Measurements from ENCODE around the gene CAND2.

CAND2 gene
- long read RNA-seq, result 0 reads

- H3K27ac ChIP-seq (replicated peaks), result no peak within 1 kb of the TSS
- DNase-seq (ENCODE audit: low read depth in 1 of 2, low spot score in 1 of 2), result no peak
- H3K4me3 ChIP-seq (replicated peaks; ENCODE audit: insufficient read depth, low read length), result peak within 1 kb of the TSS; percentile 40
- no peak for TF ChIP-seq GABPA (IDR thresholded peaks at IDR 0.05; ENCODE audit: low read depth)
- no peak for TF ChIP-seq POLR2AphosphoS5 (IDR thresholded peaks at IDR 0.05; ENCODE audit: low read depth)
- no peak for TF ChIP-seq SPI1 (IDR thresholded peaks at IDR 0.05; ENCODE audit: borderline replicate concordance, low read depth)
- TF ChIP-seq, protein P1, sequence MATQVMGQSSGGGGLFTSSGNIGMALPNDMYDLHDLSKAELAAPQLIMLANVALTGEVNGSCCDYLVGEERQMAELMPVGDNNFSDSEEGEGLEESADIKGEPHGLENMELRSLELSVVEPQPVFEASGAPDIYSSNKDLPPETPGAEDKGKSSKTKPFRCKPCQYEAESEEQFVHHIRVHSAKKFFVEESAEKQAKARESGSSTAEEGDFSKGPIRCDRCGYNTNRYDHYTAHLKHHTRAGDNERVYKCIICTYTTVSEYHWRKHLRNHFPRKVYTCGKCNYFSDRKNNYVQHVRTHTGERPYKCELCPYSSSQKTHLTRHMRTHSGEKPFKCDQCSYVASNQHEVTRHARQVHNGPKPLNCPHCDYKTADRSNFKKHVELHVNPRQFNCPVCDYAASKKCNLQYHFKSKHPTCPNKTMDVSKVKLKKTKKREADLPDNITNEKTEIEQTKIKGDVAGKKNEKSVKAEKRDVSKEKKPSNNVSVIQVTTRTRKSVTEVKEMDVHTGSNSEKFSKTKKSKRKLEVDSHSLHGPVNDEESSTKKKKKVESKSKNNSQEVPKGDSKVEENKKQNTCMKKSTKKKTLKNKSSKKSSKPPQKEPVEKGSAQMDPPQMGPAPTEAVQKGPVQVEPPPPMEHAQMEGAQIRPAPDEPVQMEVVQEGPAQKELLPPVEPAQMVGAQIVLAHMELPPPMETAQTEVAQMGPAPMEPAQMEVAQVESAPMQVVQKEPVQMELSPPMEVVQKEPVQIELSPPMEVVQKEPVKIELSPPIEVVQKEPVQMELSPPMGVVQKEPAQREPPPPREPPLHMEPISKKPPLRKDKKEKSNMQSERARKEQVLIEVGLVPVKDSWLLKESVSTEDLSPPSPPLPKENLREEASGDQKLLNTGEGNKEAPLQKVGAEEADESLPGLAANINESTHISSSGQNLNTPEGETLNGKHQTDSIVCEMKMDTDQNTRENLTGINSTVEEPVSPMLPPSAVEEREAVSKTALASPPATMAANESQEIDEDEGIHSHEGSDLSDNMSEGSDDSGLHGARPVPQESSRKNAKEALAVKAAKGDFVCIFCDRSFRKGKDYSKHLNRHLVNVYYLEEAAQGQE (IDR thresholded peaks at IDR 0.05; ENCODE audit: insufficient replicate concordance, low read depth), result no peak
- TF ChIP-seq CTCF (IDR thresholded peaks at IDR 0.05; ENCODE audit: insufficient read depth, low read length), result no peak
- H3K27me3 ChIP-seq (ENCODE audit: insufficient read depth, poor library complexity, severe bottlenecking), result peaks cover 12% of the 10 kb centered on the region
Observed at GRCh38 chr3:12796171-12797123, at the start of gene CAND2. TSS of gene CAND2 (plus strand) at chr3:12796680. CDS start at chr3:12796721, 41 bp downstream.

DNA sequence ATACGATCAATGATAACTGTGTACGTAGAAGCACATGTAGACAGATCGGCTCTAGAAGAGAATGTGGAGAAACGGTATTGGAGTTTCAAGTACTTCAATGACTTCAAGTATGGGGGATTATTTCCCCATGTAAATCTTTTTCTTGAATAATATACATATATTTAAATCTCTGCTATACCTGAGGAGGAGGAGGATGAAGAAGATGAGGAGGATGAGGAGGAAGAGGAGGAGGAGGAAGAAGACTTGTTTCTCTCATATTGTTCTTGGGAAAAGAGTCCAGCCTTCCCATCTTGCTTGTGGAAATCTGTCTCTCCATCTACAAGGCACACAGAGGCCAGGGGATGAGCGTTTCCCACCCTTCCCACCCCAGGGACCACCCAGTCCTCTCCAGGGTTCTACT lies 48.0 kb upstream of the CAND2 start:
- Histone ChIP-seq H3K27me3 (ENCODE audit: insufficient read depth, poor library complexity, severe bottlenecking) (no peaks in the 10 kb centered on the region), H3K27ac (replicated peaks) (no peak overlapping the region), H3K4me3 (replicated peaks; ENCODE audit: insufficient read depth, low read length) (no peak overlapping the region)
- no peak for DNase-seq (ENCODE audit: low read depth in 1 of 2, low spot score in 1 of 2)
- no peak for TF ChIP-seq CTCF (IDR thresholded peaks at IDR 0.05; ENCODE audit: insufficient read depth, low read length)

GRCh38 chr3:12750223-12750622 lies 46.3 kb upstream of the CAND2 start:
- H3K4me3 ChIP-seq (replicated peaks; ENCODE audit: insufficient read depth, low read length), result no peak overlapping the region
- no peak for DNase-seq (ENCODE audit: low read depth in 1 of 2, low spot score in 1 of 2)

More at GRCh38 chr3:12750223-12750622, 46.3 kb upstream of the CAND2 start:
- H3K27me3 ChIP-seq (ENCODE audit: insufficient read depth, poor library complexity, severe bottlenecking), result no peaks in the 10 kb centered on the region
- no peak overlapping the region for H3K27ac ChIP-seq (replicated peaks)
- TF ChIP-seq POLR2AphosphoS5 (IDR thresholded peaks at IDR 0.05; ENCODE audit: low read depth) (no peak), SPI1 (IDR thresholded peaks at IDR 0.05; ENCODE audit: borderline replicate concordance, low read depth) (no peak), CTCF (IDR thresholded peaks at IDR 0.05; ENCODE audit: insufficient read depth, low read length) (no peak), GABPA (IDR thresholded peaks at IDR 0.05; ENCODE audit: low read depth) (no peak)
- TF ChIP-seq, protein P1 (IDR thresholded peaks at IDR 0.05; ENCODE audit: insufficient replicate concordance, low read depth), result no peak

Data from HL-60 (cell line).